PFSK-1 (cell line): ENCODE measurements around the gene MGAT1. TPM values are rescaled to one million over a fixed set of nuclear protein-coding genes. Genes with fewer than 3 reads are reported as not detected.
A peak's percentile ranks its signal among the peaks of the same experiment; 100 is the strongest.

ENCODE experiments used
- FOXP2 ChIP-seq: optimal IDR thresholded peaks from 2 replicates; pipeline ENCODE3; 2011; ENCODE audit warnings: borderline replicate concordance, control low read depth, inconsistent platforms; ENCODE audit not compliant: insufficient read depth; ENCODE audit errors: extremely low read length, extremely low read depth
- POLR2AphosphoS5 ChIP-seq: IDR thresholded peaks from 2 replicates; pipeline ENCODE4 v1.6.1; 2012; ENCODE audit warnings: low read depth, mild to moderate bottlenecking, control low read depth, low read length, moderate library complexity
- SIN3A ChIP-seq: IDR thresholded peaks from 2 replicates; pipeline ENCODE4 v1.6.1; 2012; ENCODE audit warnings: mild to moderate bottlenecking, low read length, moderate library complexity, borderline replicate concordance; ENCODE audit not compliant: insufficient read depth
- TAF1 ChIP-seq: IDR thresholded peaks from 2 replicates; pipeline ENCODE4 v1.6.1; 2012; ENCODE audit warnings: low read length, control low read depth, borderline replicate concordance; ENCODE audit not compliant: insufficient read depth
- polyA plus RNA-seq: library from polyadenylated mRNA; unstranded; fragments of >200 nt; gene quantifications from one replicate; pipeline ENCODE4 v1.2.1, GENCODE V29; 2012; ENCODE audit warnings: low read depth, missing spikeins; ENCODE audit not compliant: insufficient read length
- TF ChIP-seq, protein P1 (sequence below), 2 experiments: IDR thresholded peaks; 2 replicates each; pipeline versions ENCODE4 v1.6.1 to v1.8.0; 2011 to 2012; ENCODE audit warnings: low read depth in 2 of 2, low read length in 2 of 2, control low read depth in 1 of 2, inconsistent platforms in 1 of 2, mild to moderate bottlenecking in 1 of 2, moderate library complexity in 1 of 2; ENCODE audit not compliant: insufficient read depth in 1 of 2

MGAT1 gene
- 90.4 TPM for polyA plus RNA-seq

DNA sequence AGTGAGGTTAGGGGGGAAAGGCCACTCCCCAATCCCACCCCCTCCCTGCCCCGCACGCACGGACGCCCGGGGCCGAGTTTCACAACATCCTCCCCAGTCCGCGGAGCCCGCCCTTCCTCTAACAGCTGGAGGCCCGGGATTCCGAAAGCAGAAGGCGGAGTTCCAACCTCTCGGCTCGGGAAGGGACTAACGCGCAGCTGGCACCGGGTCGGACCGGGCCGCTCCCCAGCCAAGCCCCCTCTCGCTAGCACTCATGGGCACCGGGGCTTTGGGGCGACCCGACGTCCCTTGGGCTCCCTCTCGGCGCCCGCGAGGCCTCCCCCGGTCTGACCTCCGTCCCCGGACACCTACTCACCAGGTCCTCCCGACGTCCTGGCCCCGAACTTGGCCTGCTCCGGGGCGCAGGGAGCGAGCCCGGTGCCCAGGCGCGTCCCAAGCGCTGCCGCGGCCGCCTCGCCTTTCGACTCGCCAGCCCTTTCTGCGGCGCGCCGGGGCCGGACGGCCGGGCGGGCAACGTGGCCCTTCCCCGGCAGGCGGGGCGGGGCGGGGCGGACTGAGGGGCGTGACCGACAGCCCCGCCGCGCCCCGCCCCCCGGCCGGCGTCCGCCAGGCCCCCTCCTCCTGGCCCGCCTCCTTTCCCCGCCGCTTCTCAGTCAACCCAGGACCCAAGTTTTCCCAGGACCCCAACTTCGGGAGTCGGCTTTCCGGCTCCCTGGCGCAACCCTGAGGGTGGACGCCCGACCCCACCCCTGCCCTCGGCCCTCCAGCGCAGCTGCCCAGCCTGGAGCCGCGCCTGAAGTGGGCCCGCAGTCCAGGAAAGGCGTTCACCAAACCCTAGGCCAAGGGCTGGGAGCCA lies at the start of gene MGAT1:
Gene MGAT1 (minus strand): TSS at position 482 of the 856 bp plus-strand sequence. CDS start 9,835 bp downstream, outside the sequence.
- TF ChIP-seq, protein P1, sequence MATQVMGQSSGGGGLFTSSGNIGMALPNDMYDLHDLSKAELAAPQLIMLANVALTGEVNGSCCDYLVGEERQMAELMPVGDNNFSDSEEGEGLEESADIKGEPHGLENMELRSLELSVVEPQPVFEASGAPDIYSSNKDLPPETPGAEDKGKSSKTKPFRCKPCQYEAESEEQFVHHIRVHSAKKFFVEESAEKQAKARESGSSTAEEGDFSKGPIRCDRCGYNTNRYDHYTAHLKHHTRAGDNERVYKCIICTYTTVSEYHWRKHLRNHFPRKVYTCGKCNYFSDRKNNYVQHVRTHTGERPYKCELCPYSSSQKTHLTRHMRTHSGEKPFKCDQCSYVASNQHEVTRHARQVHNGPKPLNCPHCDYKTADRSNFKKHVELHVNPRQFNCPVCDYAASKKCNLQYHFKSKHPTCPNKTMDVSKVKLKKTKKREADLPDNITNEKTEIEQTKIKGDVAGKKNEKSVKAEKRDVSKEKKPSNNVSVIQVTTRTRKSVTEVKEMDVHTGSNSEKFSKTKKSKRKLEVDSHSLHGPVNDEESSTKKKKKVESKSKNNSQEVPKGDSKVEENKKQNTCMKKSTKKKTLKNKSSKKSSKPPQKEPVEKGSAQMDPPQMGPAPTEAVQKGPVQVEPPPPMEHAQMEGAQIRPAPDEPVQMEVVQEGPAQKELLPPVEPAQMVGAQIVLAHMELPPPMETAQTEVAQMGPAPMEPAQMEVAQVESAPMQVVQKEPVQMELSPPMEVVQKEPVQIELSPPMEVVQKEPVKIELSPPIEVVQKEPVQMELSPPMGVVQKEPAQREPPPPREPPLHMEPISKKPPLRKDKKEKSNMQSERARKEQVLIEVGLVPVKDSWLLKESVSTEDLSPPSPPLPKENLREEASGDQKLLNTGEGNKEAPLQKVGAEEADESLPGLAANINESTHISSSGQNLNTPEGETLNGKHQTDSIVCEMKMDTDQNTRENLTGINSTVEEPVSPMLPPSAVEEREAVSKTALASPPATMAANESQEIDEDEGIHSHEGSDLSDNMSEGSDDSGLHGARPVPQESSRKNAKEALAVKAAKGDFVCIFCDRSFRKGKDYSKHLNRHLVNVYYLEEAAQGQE (IDR thresholded peaks at IDR 0.05; ENCODE audit: insufficient read depth in 1 of 2, low read depth in 2 of 2, low read length in 2 of 2), result no peak
- TF ChIP-seq TAF1 (peak; percentile 50; the same call in 1 of the 2 replicates), POLR2AphosphoS5 (peak; percentile 85; the same call in 1 of the 2 replicates), SIN3A (peak; percentile 91; the same call in 1 of the 2 replicates), FOXP2 (peak; percentile 43)

DNA sequence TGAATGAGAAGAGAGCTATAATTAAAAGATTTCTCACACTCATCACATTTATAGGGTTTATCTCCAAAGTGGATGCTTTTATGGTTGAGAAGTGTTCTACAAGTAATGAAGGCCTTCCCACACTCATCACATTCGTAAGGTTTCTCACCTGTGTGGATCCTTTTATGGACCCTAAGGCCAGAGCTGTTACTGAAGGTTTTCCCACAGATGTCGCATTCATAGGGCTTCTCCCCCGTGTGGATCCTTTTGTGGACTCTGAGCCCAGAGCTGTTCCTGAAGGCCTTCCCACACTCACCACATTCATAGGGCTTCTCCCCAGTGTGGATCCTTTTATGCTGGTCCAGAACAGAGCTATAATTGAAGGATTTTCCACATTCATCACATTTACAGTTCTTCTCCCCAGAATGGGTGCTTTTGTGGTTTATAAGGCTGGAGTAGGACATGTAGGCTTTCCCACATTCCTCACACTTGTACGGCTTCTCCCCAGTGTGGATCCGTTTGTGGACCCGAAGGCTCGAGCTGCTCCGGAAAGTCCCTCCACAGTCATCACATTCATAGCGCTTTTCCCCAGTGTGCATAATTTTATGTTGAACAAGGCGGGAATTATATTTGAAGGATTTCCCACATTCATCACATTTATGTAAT lies 48.0 kb upstream of the MGAT1 start:
- TF ChIP-seq FOXP2, result no peak
- no peak for TF ChIP-seq POLR2AphosphoS5
- no peak for TF ChIP-seq SIN3A
- TF ChIP-seq, protein P1 (IDR thresholded peaks at IDR 0.05; ENCODE audit: insufficient read depth in 1 of 2, low read depth in 2 of 2, low read length in 2 of 2), result no peak
- TF ChIP-seq TAF1, result no peak

GRCh38 chr5:180849827-180850226 lies 47.2 kb upstream of the MGAT1 start:
- TF ChIP-seq, protein P1 (IDR thresholded peaks at IDR 0.05; ENCODE audit: insufficient read depth in 1 of 2, low read depth in 2 of 2, low read length in 2 of 2), result no peak
- TF ChIP-seq SIN3A (no peak), POLR2AphosphoS5 (no peak), FOXP2 (no peak), TAF1 (no peak)

DNA sequence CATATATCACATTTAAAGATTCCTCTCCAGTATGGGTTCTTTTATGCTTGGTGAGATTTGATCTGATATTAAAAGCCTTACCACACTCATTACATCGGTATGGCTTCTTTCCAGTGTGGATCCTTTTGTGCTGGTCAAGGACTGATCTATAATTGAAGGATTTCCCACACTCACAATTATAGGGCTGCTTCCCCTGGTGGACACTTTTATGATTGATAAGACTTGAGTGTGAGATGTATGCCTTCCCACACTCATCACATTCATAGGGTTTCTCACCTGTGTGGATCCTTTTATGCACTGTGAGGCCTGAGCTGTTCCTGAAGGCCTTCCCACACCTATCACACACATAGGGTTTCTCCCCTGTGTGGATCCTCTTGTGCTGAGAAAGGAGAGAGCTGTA lies 46.3 kb upstream of the MGAT1 start:
- TF ChIP-seq, protein P1 (IDR thresholded peaks at IDR 0.05; ENCODE audit: insufficient read depth in 1 of 2, low read depth in 2 of 2, low read length in 2 of 2), result no peak
- TF ChIP-seq FOXP2 (no peak), POLR2AphosphoS5 (no peak)
